ENCODE measurements around the gene ZHX3.

GRCh38 chr20:41273445-41273844 is 44.1 kb downstream of the ZHX3 start:
- TF ChIP-seq CTCF (IDR thresholded peaks at IDR 0.05), result no peak
- no peak for TF ChIP-seq EZH2 (IDR thresholded peaks at IDR 0.05; ENCODE audit: borderline replicate concordance, insufficient read depth, low read depth, low read length, poor library complexity, severe bottlenecking)

Data from B cell (primary cell).